ENCODE results near the gene ITIH5. TPM values are rescaled to one million over a fixed set of nuclear protein-coding genes. Genes with fewer than 3 reads are reported as not detected.

ITIH5 gene
- total and polyA plus RNA-seq, 7 experiments from 2014 or later = not detected

- peaks cover 0 to 10% of the 10 kb centered on the region in 2 donors for H3K4me1 ChIP-seq (ENCODE audit: control insufficient read depth in 2 of 2, insufficient read depth in 2 of 2, low read length in 2 of 2)
- intact Hi-C loops (cut with micrococcal nuclease) = no loop called here
- no peak overlapping the region for H3K27ac ChIP-seq (ENCODE audit: low read depth, low read length)
- peaks cover 8 to 14% (median 11%) of the 10 kb centered on the region in 5 donors for H3K36me3 Mint-ChIP-seq
- H3K27me3 Mint-ChIP-seq = peaks cover 0 to 2% (median 0%) of the 10 kb centered on the region in 5 donors
- H3K36me3 ChIP-seq (ENCODE audit: control insufficient read depth in 2 of 3, insufficient read depth in 3 of 3, low read length in 3 of 3) = no peaks in the 10 kb centered on the region
- CTCF ChIA-PET = no interaction called here
- no peak overlapping the region for H3K4me3 ChIP-seq (ENCODE audit: low read length)
- H3K27ac Mint-ChIP-seq = no peak overlapping the region
- peaks cover 6 to 18% (median 14%) of the 10 kb centered on the region in 11 donors for H3K9me3 Mint-ChIP-seq
- H3K27me3 ChIP-seq (ENCODE audit: control insufficient read depth in 2 of 2, insufficient read depth in 2 of 2, low read length in 2 of 2) = no peaks in the 10 kb centered on the region
- DNase-seq (no peak), ATAC-seq (no peak)
- peaks cover 7 to 24% (median 17%) of the 10 kb centered on the region in 7 donors for H3K4me1 Mint-ChIP-seq
- POLR2A ChIA-PET = no interaction called here
- H3K9me3 ChIP-seq (ENCODE audit: control insufficient read depth in 2 of 3, low read length in 3 of 3) = peaks cover 0 to 10% (median 8%) of the 10 kb centered on the region in 3 experiments
- H3K4me3 Mint-ChIP-seq = no peak overlapping the region
These were observed 124.4 kb downstream of the ITIH5 start for GRCh38 chr10:7542189-7542914.

- H3K4me1 Mint-ChIP-seq = peaks cover 7 to 24% (median 17%) of the 10 kb centered on the region in 7 donors
- ChIA-PET CTCF (no interaction called here), POLR2A (no interaction called here)
- intact Hi-C loops (cut with micrococcal nuclease) = no loop called here
- H3K4me3 ChIP-seq (ENCODE audit: low read length) = no peak overlapping the region
- no peak for DNase-seq
- H3K9me3 ChIP-seq (ENCODE audit: control insufficient read depth in 2 of 3, low read length in 3 of 3) = peaks cover 0 to 10% (median 8%) of the 10 kb centered on the region in 3 experiments
- peaks cover 0 to 2% (median 0%) of the 10 kb centered on the region in 5 donors for H3K27me3 Mint-ChIP-seq
- no peaks in the 10 kb centered on the region for H3K36me3 ChIP-seq (ENCODE audit: control insufficient read depth in 2 of 3, insufficient read depth in 3 of 3, low read length in 3 of 3)
- no peaks in the 10 kb centered on the region for H3K27me3 ChIP-seq (ENCODE audit: control insufficient read depth in 2 of 2, insufficient read depth in 2 of 2, low read length in 2 of 2)
- no peak overlapping the region for H3K27ac Mint-ChIP-seq
- H3K9me3 Mint-ChIP-seq = peaks cover 6 to 19% (median 14%) of the 10 kb centered on the region in 11 donors
- H3K4me1 ChIP-seq (ENCODE audit: control insufficient read depth in 2 of 2, insufficient read depth in 2 of 2, low read length in 2 of 2) = peaks cover 0 to 10% of the 10 kb centered on the region in 2 donors
- ATAC-seq = no peak
- peaks cover 8 to 14% (median 11%) of the 10 kb centered on the region in 5 donors for H3K36me3 Mint-ChIP-seq
- no peak overlapping the region for H3K27ac ChIP-seq (ENCODE audit: low read depth, low read length)
- H3K4me3 Mint-ChIP-seq = no peak overlapping the region
These were observed 125.4 kb downstream of the ITIH5 start for GRCh38 chr10:7541137-7542087.

GRCh38 chr10:7538970-7539654 is 127.7 kb downstream of the ITIH5 start:
- H3K9me3 Mint-ChIP-seq = peaks cover 6 to 19% (median 14%) of the 10 kb centered on the region in 11 donors
- ATAC-seq (peak; percentile 57), DNase-seq (peak in 4 of 9 donors; percentile 14 to 30 (median 20))
- peak overlapping the region; percentile 34 to 89 (median 75) for H3K27ac Mint-ChIP-seq
- Histone ChIP-seq H3K4me3 (ENCODE audit: low read length) (no peak overlapping the region), H3K36me3 (ENCODE audit: control insufficient read depth in 2 of 3, insufficient read depth in 3 of 3, low read length in 3 of 3) (no peaks in the 10 kb centered on the region), H3K27me3 (ENCODE audit: control insufficient read depth in 2 of 2, insufficient read depth in 2 of 2, low read length in 2 of 2) (no peaks in the 10 kb centered on the region), H3K27ac (ENCODE audit: low read depth, low read length) (no peak overlapping the region), H3K4me1 (ENCODE audit: control insufficient read depth in 2 of 2, insufficient read depth in 2 of 2, low read length in 2 of 2) (peaks cover 0 to 10% of the 10 kb centered on the region in 2 donors), H3K9me3 (ENCODE audit: control insufficient read depth in 2 of 3, low read length in 3 of 3) (peaks cover 0 to 10% (median 8%) of the 10 kb centered on the region in 3 experiments)
- peak overlapping the region in 8 of 10 donors; percentile 0 to 61 (median 30) for H3K4me3 Mint-ChIP-seq
- H3K36me3 Mint-ChIP-seq = peaks cover 8 to 14% (median 11%) of the 10 kb centered on the region in 5 donors
- H3K27me3 Mint-ChIP-seq = peaks cover 0 to 2% (median 0%) of the 10 kb centered on the region in 5 donors
- ChIA-PET POLR2A (interaction anchor here (0.5 to 0.6 kb wide), 2 partner anchors 32 to 303 kb away, joined by 3 read pairs; no protein-coding TSS in a partner anchor), CTCF (no interaction called here)
- peaks cover 7 to 24% (median 17%) of the 10 kb centered on the region in 7 donors for H3K4me1 Mint-ChIP-seq
- intact Hi-C loops (cut with micrococcal nuclease) = no loop called here

GRCh38 chr10:7537126-7537525 is 129.6 kb downstream of the ITIH5 start:
- Histone ChIP-seq H3K27ac (ENCODE audit: low read depth, low read length) (no peak overlapping the region), H3K4me1 (ENCODE audit: control insufficient read depth in 2 of 2, insufficient read depth in 2 of 2, low read length in 2 of 2) (peaks cover 0 to 10% of the 10 kb centered on the region in 2 donors), H3K4me3 (ENCODE audit: low read length) (no peak overlapping the region), H3K36me3 (ENCODE audit: control insufficient read depth in 2 of 3, insufficient read depth in 3 of 3, low read length in 3 of 3) (no peaks in the 10 kb centered on the region), H3K9me3 (ENCODE audit: control insufficient read depth in 2 of 3, low read length in 3 of 3) (peaks cover 0 to 10% (median 8%) of the 10 kb centered on the region in 3 experiments), H3K27me3 (ENCODE audit: control insufficient read depth in 2 of 2, insufficient read depth in 2 of 2, low read length in 2 of 2) (no peaks in the 10 kb centered on the region)
- POLR2A ChIA-PET = no interaction called here
- Mint-ChIP-seq H3K4me1 (peaks cover 7 to 24% (median 17%) of the 10 kb centered on the region in 7 donors), H3K4me3 (no peak overlapping the region), H3K9me3 (peaks cover 6 to 19% (median 14%) of the 10 kb centered on the region in 11 donors), H3K27me3 (no peaks in the 10 kb centered on the region), H3K27ac (no peak overlapping the region), H3K36me3 (peaks cover 8 to 14% (median 11%) of the 10 kb centered on the region in 5 donors)
- DNase-seq (no peak), ATAC-seq (no peak)
- intact Hi-C loops (cut with micrococcal nuclease) = no loop called here
- CTCF ChIA-PET = no interaction called here

GRCh38 chr10:7534480-7534852 is 132.3 kb downstream of the ITIH5 start:
- Histone ChIP-seq H3K36me3 (ENCODE audit: control insufficient read depth in 2 of 3, insufficient read depth in 3 of 3, low read length in 3 of 3) (no peaks in the 10 kb centered on the region), H3K27me3 (ENCODE audit: control insufficient read depth in 2 of 2, insufficient read depth in 2 of 2, low read length in 2 of 2) (peaks cover 0 to 6% of the 10 kb centered on the region in 2 donors), H3K27ac (ENCODE audit: low read depth, low read length) (no peak overlapping the region), H3K4me3 (ENCODE audit: low read length) (no peak overlapping the region), H3K4me1 (ENCODE audit: control insufficient read depth in 2 of 2, insufficient read depth in 2 of 2, low read length in 2 of 2) (peaks cover 0 to 9% of the 10 kb centered on the region in 2 donors), H3K9me3 (ENCODE audit: control insufficient read depth in 2 of 3, low read length in 3 of 3) (peaks cover 0 to 10% (median 8%) of the 10 kb centered on the region in 3 experiments)
- ChIA-PET CTCF (interaction anchor here (1.2 kb wide), 1 partner anchor 9 kb away, joined by 4 read pairs; no protein-coding TSS in a partner anchor), POLR2A (no interaction called here)
- H3K27me3 Mint-ChIP-seq = peaks cover 0 to 12% (median 10%) of the 10 kb centered on the region in 5 donors
- peaks cover 6 to 19% (median 13%) of the 10 kb centered on the region in 11 donors for H3K9me3 Mint-ChIP-seq
- peaks cover 7 to 25% (median 15%) of the 10 kb centered on the region in 7 donors for H3K4me1 Mint-ChIP-seq
- H3K4me3 Mint-ChIP-seq = no peak overlapping the region
- peaks cover 8 to 15% (median 12%) of the 10 kb centered on the region in 5 donors for H3K36me3 Mint-ChIP-seq
- no peak for ATAC-seq
- intact Hi-C loops (cut with micrococcal nuclease) = no loop called here
- H3K27ac Mint-ChIP-seq = no peak overlapping the region
- no peak for DNase-seq

All from naive thymus-derived CD4-positive, alpha-beta T cell (primary cell).